HEK293 (cell line): Measurements from ENCODE around the gene AP2A1.

ENCODE experiments used
- CTCF ChIA-PET: fragments of 350-600 bp; formaldehyde crosslinking; extraction: SDS; loops from one replicate; lab custom pipeline; 2021; ENCODE audit warnings: antibody characterized with exemption; lab: Yijun Ruan, JAX
- POLR2A ChIA-PET: fragments of 300-600 bp; formaldehyde crosslinking; extraction: SDS; loops from one replicate; lab custom pipeline; 2020; ENCODE audit warnings: antibody characterized with exemption, inconsistent platforms; lab: Yijun Ruan, JAX
- H3K27ac ChIP-seq: fragments of 200-500 bp; sonication (Bioruptor generic); 2 replicates; pipeline ENCODE4 v1.5.1; 2014; ENCODE audit warnings: low read depth, low read length, control low read depth, inconsistent platforms; ENCODE audit errors: extremely low read depth
- H3K36me3 ChIP-seq, 2 experiments: fragments of 200-500 bp in 1 of 2; sonication (Bioruptor generic) in 1 of 2; 1 replicate in 1 of 2; 2 replicates in 1 of 2; pipeline ENCODE4 v1.5.1; 2014 to 2017; ENCODE audit warnings: inconsistent platforms in 2 of 2, low read length in 2 of 2; ENCODE audit not compliant: control insufficient read depth in 2 of 2, insufficient read depth in 1 of 2
- H3K4me1 ChIP-seq: fragments of 200-500 bp; sonication (Bioruptor generic); 2 replicates; pipeline ENCODE4 v1.5.1; 2014; ENCODE audit warnings: mild to moderate bottlenecking, low read length, inconsistent platforms; ENCODE audit not compliant: control insufficient read depth, insufficient read depth
- H3K4me3 ChIP-seq: 2 replicates; pipeline ENCODE4 v1.5.1; 2011; ENCODE audit warnings: low read depth, mild to moderate bottlenecking, control low read depth, low read length, moderate library complexity
- H3K9me3 ChIP-seq: fragments of 200-500 bp; sonication (Bioruptor generic); 2 replicates; pipeline ENCODE4 v1.5.1; 2014; ENCODE audit warnings: low read depth, low read length, inconsistent platforms; ENCODE audit not compliant: control insufficient read depth, insufficient read depth
- BCL11A ChIP-seq: fragments of 450-650 bp; formaldehyde crosslinking; IDR thresholded peaks from 2 replicates; pipeline ENCODE4 v1.5.1; 2016; ENCODE audit warnings: low read depth, missing biosample characterization, missing genetic modification characterization
- GFI1B ChIP-seq: fragments of 450-650 bp; formaldehyde crosslinking; IDR thresholded peaks from 2 replicates; pipeline ENCODE4 v1.5.1; 2016; ENCODE audit warnings: missing biosample characterization, missing genetic modification characterization
- GLIS1 ChIP-seq: fragments of 450-650 bp; formaldehyde crosslinking; IDR thresholded peaks from 2 replicates; pipeline ENCODE4 v1.5.1; 2016; ENCODE audit warnings: missing biosample characterization, missing genetic modification characterization
- HOXA7 ChIP-seq: sonication (generic); formaldehyde crosslinking; IDR thresholded peaks from 2 replicates; pipeline ENCODE4 v1.8.1; 2022; ENCODE audit warnings: missing genetic modification reagents, borderline replicate concordance
- OSR2 ChIP-seq: fragments of 450-650 bp; formaldehyde crosslinking; IDR thresholded peaks from 2 replicates; pipeline ENCODE4 v1.5.1; 2016; ENCODE audit warnings: missing biosample characterization, missing genetic modification characterization
- SCRT1 ChIP-seq: fragments of 450-650 bp; formaldehyde crosslinking; IDR thresholded peaks from 2 replicates; pipeline ENCODE4 v1.5.1; 2016; ENCODE audit warnings: missing biosample characterization, missing genetic modification characterization, borderline replicate concordance
- SCRT2 ChIP-seq: fragments of 450-650 bp; formaldehyde crosslinking; IDR thresholded peaks from 2 replicates; pipeline ENCODE4 v1.5.1; 2016; ENCODE audit warnings: missing biosample characterization, missing genetic modification characterization
- TRIM28 ChIP-seq: IDR thresholded peaks from 2 replicates; pipeline ENCODE4 v1.6.1; 2011; ENCODE audit warnings: low read length, control low read depth, borderline replicate concordance
- ZBTB6 ChIP-seq: fragments of 450-650 bp; formaldehyde crosslinking; IDR thresholded peaks from 2 replicates; pipeline ENCODE4 v1.5.1; 2017; ENCODE audit warnings: missing biosample characterization, missing genetic modification characterization
- ZIC2 ChIP-seq: fragments of 450-650 bp; formaldehyde crosslinking; IDR thresholded peaks from 2 replicates; pipeline ENCODE4 v1.5.1; 2016; ENCODE audit warnings: missing biosample characterization, missing genetic modification characterization
- ZNF121 ChIP-seq: fragments of 450-650 bp; formaldehyde crosslinking; IDR thresholded peaks from 2 replicates; pipeline ENCODE4 v1.5.1; 2016; ENCODE audit warnings: missing biosample characterization, missing genetic modification characterization
- ZNF16 ChIP-seq: fragments of 450-650 bp; formaldehyde crosslinking; IDR thresholded peaks from 2 replicates; pipeline ENCODE4 v1.5.1; 2016; ENCODE audit warnings: low read depth, missing biosample characterization, missing genetic modification characterization
- ZNF239 ChIP-seq: fragments of 450-650 bp; formaldehyde crosslinking; IDR thresholded peaks from 2 replicates; pipeline ENCODE4 v1.5.1; 2016; ENCODE audit warnings: missing biosample characterization, missing genetic modification characterization
- ZNF24 ChIP-seq: fragments of 450-650 bp; formaldehyde crosslinking; IDR thresholded peaks from 2 replicates; pipeline ENCODE4 v1.5.1; 2016; ENCODE audit warnings: missing biosample characterization, missing genetic modification characterization
- ZNF302 ChIP-seq: fragments of 450-650 bp; formaldehyde crosslinking; IDR thresholded peaks from 2 replicates; pipeline ENCODE4 v1.5.1; 2016; ENCODE audit warnings: missing biosample characterization, missing genetic modification characterization, low read depth
- ZNF335 ChIP-seq: fragments of 450-650 bp; formaldehyde crosslinking; conservative IDR thresholded peaks from 2 replicates; pipeline ENCODE4 v1.5.1; 2016; ENCODE audit warnings: missing biosample characterization, missing genetic modification characterization
- ZNF362 ChIP-seq: fragments of 450-650 bp; formaldehyde crosslinking; IDR thresholded peaks from 2 replicates; pipeline ENCODE4 v1.5.1; 2016; ENCODE audit warnings: missing biosample characterization, missing genetic modification characterization
- ZNF473 ChIP-seq: fragments of 450-650 bp; formaldehyde crosslinking; IDR thresholded peaks from 2 replicates; pipeline ENCODE4 v1.5.1; 2017; ENCODE audit warnings: missing biosample characterization, missing genetic modification characterization
- ZNF571 ChIP-seq: fragments of 450-650 bp; formaldehyde crosslinking; IDR thresholded peaks from 2 replicates; pipeline ENCODE4 v1.5.0; 2017; ENCODE audit warnings: missing biosample characterization, missing genetic modification characterization
- ZNF585B ChIP-seq: fragments of 450-650 bp; formaldehyde crosslinking; IDR thresholded peaks from 2 replicates; pipeline ENCODE4 v1.5.1; 2016; ENCODE audit warnings: missing biosample characterization, missing genetic modification characterization
- ZNF768 ChIP-seq: fragments of 450-650 bp; formaldehyde crosslinking; IDR thresholded peaks from 2 replicates; pipeline ENCODE4 v1.5.1; 2018; ENCODE audit warnings: missing biosample characterization, mild to moderate bottlenecking, missing genetic modification characterization

The AP2A1 gene

GRCh38 chr19:49809160-49809940 is 42.5 kb downstream of the AP2A1 start:
- POLR2A ChIA-PET = interaction anchor here (0.7 to 1.4 kb wide), 3 partner anchors 41 to 56 kb away, joined by 3 to 6 read pairs (median 5); partner anchors contain the start of genes AP2A1 and PTOV1
- Histone ChIP-seq H3K27ac (no peak overlapping the region), H3K9me3 (no peaks in the 10 kb centered on the region), H3K4me1 (no peaks in the 10 kb centered on the region; the same call in 1 of the 2 replicates), H3K4me3 (no peak overlapping the region), H3K36me3 (peaks cover 6 to 40% of the 10 kb centered on the region in 2 experiments; a peak in 2 of 3 replicates)
- TF ChIP-seq ZNF768 (tag by site-specific recombination) = no peak
- no peak for TF ChIP-seq ZNF24 (tag by site-specific recombination)
- TF ChIP-seq HOXA7 (CRISPR knock-in tag) = no peak
- TF ChIP-seq ZNF571 (tag by site-specific recombination) = no peak
- TF ChIP-seq TRIM28 = no peak
- TF ChIP-seq ZIC2 = peak; percentile 83
- no peak for TF ChIP-seq BCL11A (tag by site-specific recombination)
- TF ChIP-seq GFI1B (tag by site-specific recombination) = no peak
- no peak for TF ChIP-seq ZBTB6 (tag by site-specific recombination)
- peak; percentile 43; the same call in 1 of the 2 replicates for TF ChIP-seq OSR2 (tag by site-specific recombination)
- no peak for TF ChIP-seq ZNF473 (tag by site-specific recombination)
- CTCF ChIA-PET = interaction anchor here (0.6 to 1.1 kb wide), 5 partner anchors 12 to 124 kb away, joined by 3 to 6 read pairs (median 3); no protein-coding TSS in a partner anchor

DNA sequence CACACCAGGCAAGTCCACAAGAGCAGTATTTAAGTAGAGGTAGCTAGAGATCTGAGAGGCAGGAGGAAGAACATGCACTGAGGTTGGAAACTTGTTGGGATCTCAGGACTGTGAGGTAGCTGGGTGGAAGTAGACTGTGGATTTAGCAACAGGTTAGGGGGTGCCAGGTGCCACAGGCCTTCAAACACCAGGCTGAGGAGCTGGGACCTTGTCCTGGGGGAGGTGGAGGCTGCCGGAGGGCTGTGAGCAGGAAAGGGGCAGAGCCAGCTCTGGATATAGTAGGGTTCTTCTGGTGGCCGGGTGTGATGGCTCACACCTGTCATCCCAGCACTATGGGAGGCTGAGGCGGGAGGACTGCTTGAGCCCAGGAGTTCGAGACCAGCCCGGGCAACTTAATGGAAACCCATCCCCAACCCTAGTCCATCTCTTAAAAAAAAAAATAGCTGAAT is 43.2 kb downstream of the AP2A1 start:
- Histone ChIP-seq H3K4me3 (no peak overlapping the region), H3K4me1 (no peaks in the 10 kb centered on the region; the same call in 1 of the 2 replicates), H3K27ac (no peak overlapping the region)
- CTCF ChIA-PET = interaction anchor here (0.6 to 1.2 kb wide), 7 partner anchors 12 to 314 kb away, joined by 3 to 6 read pairs (median 3); no protein-coding TSS in a partner anchor
- POLR2A ChIA-PET = interaction anchor here (0.7 to 1.4 kb wide), 3 partner anchors 41 to 55 kb away, joined by 3 to 6 read pairs (median 5); partner anchors contain the start of genes AP2A1 and PTOV1
- TF ChIP-seq GLIS1 (tag by site-specific recombination) = 0 out of 2 replicates have a peak, but pooled peaks have one; percentile 10
- no peak for TF ChIP-seq ZNF302 (tag by site-specific recombination)
- no peak for TF ChIP-seq ZNF362 (tag by site-specific recombination)
- no peak for TF ChIP-seq ZNF335 (tag by site-specific recombination)
- TF ChIP-seq ZNF16 (tag by site-specific recombination) = no peak
- TF ChIP-seq ZNF239 (tag by site-specific recombination) = no peak
- TF ChIP-seq SCRT2 (tag by site-specific recombination) = peak; percentile 97
- peak; percentile 82; the same call in 1 of the 2 replicates for TF ChIP-seq SCRT1
- no peak for TF ChIP-seq ZNF585B (tag by site-specific recombination)
- TF ChIP-seq ZNF121 (tag by site-specific recombination) = no peak
- TF ChIP-seq, all 188 proteins: peak for 3
- H3K9me3 ChIP-seq = no peaks in the 10 kb centered on the region
- H3K36me3 ChIP-seq = peaks cover under 1 to 36% of the 10 kb centered on the region in 2 experiments; a peak in 2 of 3 replicates
